GM21526 (cell line): Measurements from ENCODE around the gene SLFN12.
"Not testable (repeated sequence)": the region's sequence is repeated elsewhere in the genome, so short reads cannot be mapped to it uniquely, and the experiment has no call there.

Experiments
- ATAC-seq: cut with Tn5 transposase; IDR thresholded peaks from one replicate; pipeline ENCODE4 v1.9.1; 2021; ENCODE audit warnings: moderate library complexity; ENCODE audit not compliant: unreplicated experiment, low FRiP score

SLFN12 gene

DNA sequence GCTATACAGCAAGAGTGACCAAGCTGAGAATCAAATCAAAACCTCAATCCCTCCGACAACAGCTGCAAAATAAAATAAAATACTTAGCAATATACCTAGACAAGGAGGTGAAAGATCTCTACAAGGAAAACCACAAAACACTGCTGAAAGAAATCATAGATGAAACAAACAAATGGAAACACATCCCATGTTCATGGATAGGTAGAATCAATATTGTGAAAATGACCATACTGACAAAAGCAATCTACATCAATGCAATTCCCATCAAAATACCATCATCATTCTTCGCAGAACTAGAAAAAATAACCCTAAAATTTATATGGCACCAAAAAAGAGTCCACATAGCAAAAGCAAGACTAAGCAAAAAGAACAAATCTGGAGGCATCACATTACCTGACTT lies 17.6 kb downstream of the SLFN12 start:
- not testable (repeated sequence) for ATAC-seq

DNA sequence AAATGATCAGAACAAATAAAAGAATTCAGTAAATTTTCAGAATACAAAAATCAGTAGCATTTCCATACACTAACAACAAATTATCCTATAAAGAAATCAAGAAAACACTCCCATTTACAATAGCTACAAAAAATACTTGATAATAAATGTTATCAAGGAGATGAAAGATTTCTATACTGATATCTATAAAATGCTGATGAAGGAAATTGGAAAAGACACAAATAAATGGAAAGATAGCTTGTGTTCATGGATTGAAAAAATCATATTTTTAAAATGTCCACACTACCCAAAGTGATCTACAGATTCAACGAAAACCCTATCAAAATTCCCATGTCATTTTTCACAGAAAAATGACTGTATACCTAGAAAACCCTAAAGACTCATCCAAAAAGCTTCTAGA lies 18.1 kb downstream of the SLFN12 start:
- ATAC-seq, result no peak

DNA sequence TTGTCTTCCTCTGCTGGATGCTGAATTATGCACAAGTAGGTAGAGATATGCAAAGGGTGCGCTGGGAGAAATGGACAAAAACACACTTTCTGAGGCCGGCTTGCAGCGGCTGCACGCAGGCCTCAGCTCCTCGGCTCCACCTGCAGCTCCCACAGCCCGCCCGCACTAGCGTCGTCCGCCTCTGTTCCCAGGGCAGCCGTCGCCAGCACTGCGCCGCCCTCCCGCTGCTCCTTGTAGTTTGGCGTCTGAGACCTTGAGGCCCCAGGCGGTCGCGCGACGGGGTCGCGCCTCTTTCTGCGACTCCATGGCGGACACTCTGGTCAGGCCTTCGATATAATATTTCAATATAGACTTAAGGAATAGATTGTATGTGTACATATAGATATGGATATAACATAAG lies 24.8 kb downstream of the SLFN12 start:
- ATAC-seq, result no peak

DNA sequence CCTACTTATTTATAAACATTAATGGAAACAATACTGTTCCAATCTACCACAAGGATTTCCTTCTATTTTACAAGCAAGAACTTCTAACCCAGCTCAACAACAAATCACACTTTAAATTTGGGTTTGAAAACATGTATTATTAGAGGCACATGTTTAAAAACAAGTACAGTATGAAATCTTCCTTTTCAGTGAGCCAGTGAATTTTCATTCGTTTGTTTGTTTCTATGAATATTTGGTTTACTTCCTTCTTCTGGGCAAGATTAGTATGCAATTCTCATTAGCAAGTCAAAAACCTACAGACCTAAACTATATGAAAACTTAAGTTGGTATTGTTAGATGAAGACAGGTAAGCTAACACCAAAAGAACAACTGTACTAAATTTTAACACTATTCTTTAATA lies 25.7 kb downstream of the SLFN12 start:
- ATAC-seq, result no peak

DNA sequence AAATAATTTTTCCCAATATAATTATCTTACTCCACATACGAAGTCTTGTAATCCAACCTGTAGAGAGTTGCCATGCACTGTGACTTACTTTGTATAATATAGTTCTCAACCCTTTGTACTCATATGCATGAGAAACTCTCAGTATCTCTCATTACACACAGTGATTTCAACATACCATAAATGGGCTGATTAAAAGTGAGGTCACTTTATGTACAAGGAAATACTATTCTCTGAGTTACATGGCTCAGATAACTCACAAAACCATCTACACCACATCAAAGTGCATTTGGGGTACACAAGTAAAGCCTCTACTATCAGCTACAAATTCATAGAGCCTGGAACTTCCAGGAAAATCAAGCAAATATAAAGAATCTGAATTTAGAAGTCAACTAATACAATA lies 27.9 kb downstream of the SLFN12 start:
- ATAC-seq, result no peak

DNA sequence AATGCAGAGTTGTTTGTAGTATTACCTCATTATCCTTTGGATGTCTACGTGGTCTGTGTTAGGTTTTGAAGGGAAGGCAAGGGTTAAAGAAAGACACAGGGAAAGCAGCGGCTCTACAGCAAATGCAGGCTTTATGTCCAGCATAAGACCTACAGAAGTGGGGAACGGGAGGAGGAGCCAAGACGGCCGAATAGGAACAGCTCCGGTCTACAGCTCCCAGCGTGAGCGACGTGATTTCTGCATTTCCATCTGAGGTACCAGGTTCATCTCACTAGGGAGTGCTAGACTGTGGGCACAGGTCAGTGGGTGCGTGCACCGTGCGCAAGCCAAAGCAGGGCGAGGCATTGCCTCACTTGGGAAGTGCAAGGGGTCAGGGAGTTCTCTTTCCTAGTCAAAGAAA lies 38.5 kb downstream of the SLFN12 start:
- not testable (repeated sequence) for ATAC-seq

DNA sequence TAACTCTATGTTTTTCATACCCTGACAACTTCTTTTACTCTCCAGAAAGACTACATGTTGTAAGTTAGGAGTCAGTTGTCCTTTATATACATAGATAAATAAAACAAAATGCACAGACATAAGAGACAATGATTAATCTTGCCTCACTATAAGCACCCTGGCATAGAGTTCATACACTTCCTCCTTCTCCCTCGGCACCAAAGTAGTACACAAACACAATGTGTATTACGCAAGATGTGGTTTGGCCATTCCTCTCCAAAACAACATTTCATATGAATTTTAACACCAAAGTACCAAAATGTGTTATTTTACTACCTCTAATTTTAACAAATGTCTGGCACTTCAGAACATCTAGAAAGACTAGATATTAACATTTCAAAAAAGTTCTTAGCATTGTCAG lies 41.6 kb downstream of the SLFN12 start:
- no peak for ATAC-seq

DNA sequence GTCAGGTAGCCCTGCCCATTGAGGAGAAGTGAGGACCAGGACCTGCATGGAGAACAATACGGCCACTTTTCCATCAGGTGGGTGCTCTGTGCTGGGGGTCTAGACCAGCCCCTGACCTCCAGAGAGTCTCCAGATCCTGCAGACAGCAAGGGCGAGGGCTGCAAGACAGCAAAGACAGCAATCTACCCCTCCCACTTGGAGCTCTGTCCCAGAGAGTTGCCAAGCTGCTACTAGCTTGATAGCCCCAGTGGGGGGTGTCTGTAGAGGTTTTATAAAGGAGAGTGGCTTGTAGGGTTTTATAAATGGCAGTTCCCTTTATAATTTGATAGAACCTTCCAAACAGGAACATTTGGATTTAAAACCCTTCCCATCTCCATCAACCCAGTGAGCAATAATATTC lies 42.1 kb downstream of the SLFN12 start:
- no peak for ATAC-seq

DNA sequence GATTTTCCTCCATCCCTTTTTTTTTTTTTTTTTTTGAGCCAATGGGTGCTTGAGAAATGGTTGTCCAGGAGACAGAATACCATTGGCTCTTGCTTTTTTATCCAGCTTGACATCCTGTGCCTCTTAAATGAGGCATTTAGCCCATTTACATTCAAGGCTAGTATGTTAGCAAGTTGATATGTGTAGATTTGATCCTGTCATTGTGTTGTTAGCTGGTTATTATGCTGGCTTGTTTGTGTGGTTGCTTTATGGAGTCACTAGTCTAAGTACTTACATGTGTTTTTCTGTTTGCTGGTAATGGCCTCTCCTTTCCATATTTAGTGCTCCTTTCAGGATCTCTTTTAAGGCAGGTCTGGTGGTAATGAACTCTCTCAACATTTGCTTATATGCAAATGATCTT lies 44.8 kb downstream of the SLFN12 start:
- no peak for ATAC-seq

DNA sequence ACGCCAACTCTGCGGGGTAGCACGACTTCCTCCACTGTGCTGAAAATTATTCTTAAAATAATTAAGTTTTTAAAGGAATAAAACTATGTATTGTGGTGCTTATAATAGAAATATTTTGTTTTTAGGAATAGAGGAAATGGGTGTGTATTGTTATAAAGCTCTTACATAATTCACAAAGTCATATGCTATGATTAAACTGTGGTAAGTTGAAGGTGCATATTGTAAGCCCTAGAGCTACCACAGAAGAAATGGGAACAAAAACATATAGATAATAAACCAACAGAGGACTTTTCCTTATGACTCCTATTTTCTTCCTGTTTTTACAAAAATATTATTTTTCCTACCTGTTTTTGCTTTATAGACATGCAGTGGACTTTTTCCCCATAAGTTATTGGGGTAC lies 54.6 kb downstream of the SLFN12 start:
- ATAC-seq, result no peak

DNA sequence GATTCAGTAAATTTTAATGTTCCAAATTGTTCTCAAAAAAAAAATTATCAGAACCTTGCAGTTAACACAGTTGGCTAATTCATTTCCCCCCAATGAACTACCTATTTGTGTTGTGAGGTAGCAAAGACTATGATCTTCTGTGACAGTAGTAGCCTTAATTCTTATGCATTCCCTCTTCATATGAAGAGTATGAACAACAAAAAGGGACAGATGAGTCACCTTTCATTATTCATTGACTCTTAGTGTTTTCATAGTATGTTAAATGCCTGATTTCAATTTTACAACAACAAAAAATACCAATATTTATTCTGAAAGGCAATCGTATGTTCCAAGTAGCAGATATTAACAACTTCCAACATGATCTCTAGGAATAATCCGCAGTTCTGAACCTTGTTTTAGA lies 55.2 kb downstream of the SLFN12 start:
- no peak for ATAC-seq

DNA sequence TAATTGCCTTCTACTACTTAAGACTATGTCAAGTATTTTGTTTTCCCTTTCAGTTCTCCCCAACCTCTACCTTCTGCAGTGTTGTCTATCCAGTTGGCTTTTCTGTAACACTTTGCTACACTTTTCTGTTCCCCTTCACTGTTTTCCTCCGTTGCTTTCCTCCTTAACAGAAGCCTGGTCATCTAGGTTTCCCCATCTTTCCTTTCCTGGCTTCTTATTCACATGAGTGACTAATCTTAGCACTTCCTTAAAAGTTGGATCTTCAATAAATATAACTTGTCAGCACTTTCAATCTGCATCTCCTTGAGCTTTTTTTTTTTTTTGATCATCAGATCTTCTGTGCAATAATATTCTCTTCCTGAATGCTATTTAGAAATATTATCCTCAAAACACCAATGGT lies 56.1 kb downstream of the SLFN12 start:
- no peak for ATAC-seq

DNA sequence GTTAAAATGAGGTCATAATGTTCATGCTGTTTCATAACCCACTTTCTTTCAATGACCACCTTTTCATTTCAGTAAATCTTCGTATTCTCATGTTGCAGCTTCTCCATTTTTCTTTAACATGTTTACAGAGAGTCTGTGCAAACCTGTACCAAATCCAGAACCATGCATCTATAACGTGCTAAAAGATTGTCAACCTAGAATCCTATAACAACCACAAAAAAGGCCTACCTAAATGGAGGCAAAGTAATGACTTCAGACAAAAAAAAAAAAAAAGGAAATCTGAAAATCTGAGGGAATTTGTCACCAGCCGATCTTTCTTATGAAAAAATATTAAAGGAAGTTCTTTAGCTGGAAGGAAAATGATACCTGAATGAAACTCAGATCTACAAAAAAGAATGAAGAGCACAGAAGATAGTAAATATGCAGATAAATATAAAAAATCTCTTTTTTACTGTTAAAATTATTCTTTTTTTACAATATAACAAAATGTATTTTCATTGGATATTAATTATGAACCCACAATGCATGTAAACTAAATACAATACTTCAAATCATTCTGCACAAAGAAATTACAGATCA lies 57.4 kb downstream of the SLFN12 start:
- no peak for ATAC-seq

DNA sequence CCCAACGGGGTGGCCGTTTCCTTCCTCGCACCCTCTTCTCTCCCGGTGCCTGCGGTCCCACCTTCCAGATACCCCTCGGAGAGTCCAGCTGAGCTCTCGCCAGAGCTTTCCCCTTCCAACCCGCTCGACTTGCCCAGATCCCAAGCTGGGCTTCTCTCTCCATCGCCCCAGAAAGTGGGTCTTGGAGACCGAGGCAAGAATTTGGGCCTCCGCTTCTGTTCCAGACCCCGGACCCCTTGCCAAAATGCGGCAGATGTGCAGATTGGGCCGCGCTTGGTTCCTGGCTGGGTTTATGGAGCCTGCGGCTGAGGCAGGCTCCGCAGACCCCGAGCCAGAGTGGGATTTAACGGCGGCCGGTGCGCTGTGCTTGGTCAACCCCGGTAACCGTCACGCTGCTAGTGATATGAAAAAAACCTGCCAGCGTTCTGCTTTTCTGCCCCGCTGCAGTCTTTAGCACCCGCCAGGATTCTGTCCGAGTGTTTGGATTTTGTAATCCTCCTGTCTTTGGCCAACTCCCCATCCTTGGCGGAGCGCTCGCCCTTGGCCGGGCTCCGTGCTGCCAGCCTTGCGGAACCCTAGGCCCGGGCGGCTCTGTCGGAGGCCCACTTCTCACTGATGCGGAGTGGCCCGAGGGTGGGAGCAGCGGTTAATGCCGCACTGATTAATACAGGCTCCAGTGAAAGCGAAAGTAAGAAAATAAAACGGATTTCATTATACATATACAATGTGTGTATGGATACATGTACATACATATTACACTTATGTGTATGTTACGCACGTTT lies 58.1 kb downstream of the SLFN12 start:
- ATAC-seq, result no peak

DNA sequence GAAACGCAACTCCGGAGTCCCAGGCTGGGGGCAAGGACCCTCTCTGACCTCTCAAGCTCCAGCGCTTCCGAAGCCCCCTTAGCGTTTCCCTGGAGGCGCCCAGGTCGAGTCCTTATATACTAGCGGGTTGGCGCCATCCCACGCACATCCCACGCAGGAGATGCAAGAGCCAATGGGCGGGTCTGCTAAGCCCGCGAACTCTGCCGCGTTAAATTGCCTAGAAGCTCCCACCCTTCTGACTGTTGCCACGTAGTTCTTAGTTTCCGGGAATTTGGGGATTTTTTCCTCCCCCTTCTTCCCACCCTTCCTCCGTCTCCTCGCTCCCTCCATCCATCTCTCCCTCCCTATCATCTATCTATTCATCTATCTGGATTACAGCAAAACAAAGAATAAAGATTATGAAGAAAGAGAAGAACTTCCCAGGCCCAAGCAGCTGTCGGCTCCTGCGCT lies 58.7 kb downstream of the SLFN12 start, which contains the start of gene SLFN11:
SLFN11 (minus strand) TSS at position 88 of the 450 bp plus-strand sequence. CDS start 9,814 bp downstream, outside the sequence.
- no peak for ATAC-seq

DNA sequence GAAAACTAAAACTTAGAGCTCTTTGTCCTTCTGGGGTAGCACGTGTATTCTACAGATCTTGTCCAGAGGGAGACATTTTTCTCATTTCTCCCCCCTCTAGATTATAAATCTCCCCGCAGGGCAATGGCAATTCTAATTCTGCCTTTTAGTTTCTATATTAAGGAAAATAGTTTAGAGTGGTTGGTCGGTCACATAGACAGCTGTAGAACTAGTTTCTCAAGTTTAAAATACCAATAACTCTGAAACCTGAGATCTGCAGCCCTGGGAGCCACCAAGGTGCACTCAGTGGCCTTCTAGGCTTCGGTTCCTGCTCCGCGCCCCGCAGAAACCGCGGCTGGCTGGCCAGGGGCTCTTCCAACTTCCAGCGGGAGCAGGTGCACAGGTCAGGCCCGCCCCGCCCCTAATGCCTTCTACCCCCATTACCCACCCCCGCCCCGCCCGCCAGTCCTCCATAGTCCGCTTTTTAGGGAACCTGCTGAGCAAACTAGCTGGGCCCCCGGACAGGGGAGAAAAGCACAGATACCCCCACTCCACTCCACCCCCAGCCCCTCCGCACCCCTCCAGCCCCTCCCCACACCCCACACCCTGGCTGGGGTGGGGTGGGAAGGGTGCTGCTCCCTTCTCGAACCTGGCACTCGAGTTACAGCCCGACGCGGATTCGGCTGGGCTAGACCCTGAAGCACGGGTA lies 59.3 kb downstream of the SLFN12 start:
- no peak for ATAC-seq

DNA sequence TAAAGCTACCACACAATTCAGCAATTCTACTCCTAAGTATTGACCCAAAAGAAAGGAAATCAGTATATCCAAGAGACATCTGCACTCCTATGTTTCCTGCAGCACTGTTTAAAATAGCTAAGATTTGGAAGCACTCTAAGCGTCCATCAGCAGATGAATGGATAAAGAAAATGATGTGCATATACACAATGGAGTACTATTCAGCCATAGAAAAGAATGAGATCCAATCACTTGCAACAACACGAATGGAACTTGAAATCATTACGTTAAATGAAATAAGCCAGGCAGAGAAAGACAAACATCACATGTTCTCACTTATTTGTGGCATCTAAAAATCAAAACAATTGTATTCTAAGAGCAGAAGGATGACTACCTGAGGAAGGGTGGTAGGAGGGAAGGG lies 60.4 kb downstream of the SLFN12 start:
- ATAC-seq, result no peak

DNA sequence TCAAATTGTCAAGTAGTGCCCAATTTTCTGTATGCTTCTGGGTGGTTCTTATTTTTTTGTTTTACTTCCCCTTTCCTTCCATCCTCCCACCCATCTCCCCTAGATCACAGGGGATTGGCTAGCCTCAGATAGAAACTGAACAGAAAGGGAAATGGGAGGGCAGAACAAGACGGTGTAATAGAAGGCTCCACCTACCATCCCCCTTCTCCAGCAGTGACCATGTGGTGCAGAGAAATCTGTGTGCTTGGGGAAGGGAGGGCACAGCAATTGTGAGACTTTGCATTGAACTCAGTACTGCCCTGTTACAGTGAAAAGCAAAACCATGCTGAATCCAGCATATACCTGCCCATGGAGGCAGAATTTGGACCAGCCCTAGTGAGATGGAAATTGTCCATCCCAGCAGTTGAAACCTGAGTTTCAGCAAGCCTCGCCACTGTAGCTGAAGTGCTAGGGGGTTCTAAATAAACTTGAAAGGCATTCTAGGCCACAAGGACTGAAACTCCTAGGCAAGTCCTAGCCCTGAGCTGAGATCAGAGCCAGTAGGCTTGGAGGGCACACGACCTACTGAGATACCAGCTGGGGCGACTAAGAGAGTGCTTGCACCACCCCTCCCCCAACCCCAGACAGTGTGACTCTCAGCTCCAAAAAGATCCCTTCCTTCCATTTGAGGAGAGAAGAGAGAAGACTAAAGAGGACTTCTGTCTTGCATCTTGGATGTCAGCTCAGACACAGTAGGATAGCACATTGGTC lies 64.0 kb downstream of the SLFN12 start:
- peak; percentile 84 for ATAC-seq

DNA sequence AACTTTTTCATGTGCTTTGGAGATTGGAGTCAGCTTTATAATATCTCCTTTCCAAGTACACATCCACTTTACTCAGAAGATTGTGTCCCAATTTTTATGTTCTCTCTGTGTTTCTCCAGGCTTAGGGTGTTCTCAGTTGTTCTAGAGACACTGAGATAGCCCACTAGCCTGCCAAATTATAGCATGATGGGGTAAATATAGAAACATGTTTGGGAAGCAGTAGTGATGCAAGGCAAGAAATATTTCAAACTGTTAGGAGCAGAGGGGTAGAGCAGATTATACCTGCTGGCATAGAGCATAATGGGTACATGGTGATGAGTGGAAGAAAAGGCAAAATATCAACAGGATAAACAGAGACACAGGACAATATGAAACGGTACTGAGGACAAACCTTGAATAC lies 71.3 kb downstream of the SLFN12 start:
- ATAC-seq, result no peak
